Left lung (tissue), 10 donors: Measurements from ENCODE around the gene SQSTM1. TPM values are rescaled to one million over a fixed set of nuclear protein-coding genes. Genes with fewer than 3 reads are reported as not detected.
A peak's percentile ranks its signal among the peaks of the same experiment; 100 is the strongest.

Source experiments
- ATAC-seq: fragments of 200-7000 bp; cut with Tn5 transposase; one replicate; pipeline ENCODE4 v1.9.1; 2020; ENCODE audit warnings: moderate library complexity
- DNase-seq, 4 donors: peaks; one replicate each; pipeline ENCODE4 v3.0.0-alpha.2; 2013 to 2020
- H3K27ac ChIP-seq, 2 donors: fragments of 200-600 bp; sonication (generic) in 1 of 2; one replicate each; pipeline versions ENCODE4 v1.5.0 to v1.8.0; 2020 to 2021
- H3K27me3 ChIP-seq, 2 donors: fragments of 200-600 bp; sonication (generic) in 1 of 2; one replicate each; pipeline versions ENCODE4 v1.5.0 to v1.8.0; 2020 to 2021
- H3K36me3 ChIP-seq, 2 donors: fragments of 200-600 bp; sonication (generic) in 1 of 2; one replicate each; pipeline versions ENCODE4 v1.5.0 to v1.8.0; 2020 to 2021
- H3K4me1 ChIP-seq, 2 donors: fragments of 200-600 bp; one replicate each; pipeline ENCODE4 v1.8.0; 2021
- H3K4me3 ChIP-seq, 2 donors: fragments of 200-600 bp; sonication (generic) in 1 of 2; one replicate each; pipeline versions ENCODE4 v1.5.0 to v1.8.0; 2020 to 2021; ENCODE audit warnings: mild to moderate bottlenecking in 1 of 2
- H3K9me3 ChIP-seq, 2 donors: fragments of 200-600 bp; sonication (generic) in 1 of 2; one replicate each; pipeline versions ENCODE4 v1.5.0 to v1.8.0; 2020 to 2021
- intact Hi-C, 2 donors: fragments of 100-400 bp; cut with DNase I; formaldehyde crosslinking; loops; one replicate each; pipeline versions ENCODE4 v1.11.2 to v1.14.2; 2022
- polyA plus RNA-seq, 6 donors: library from polyadenylated mRNA; unstranded; fragments of 120-200 nt; gene quantifications; one replicate each; pipeline ENCODE4 v1.2.1, GENCODE V29; 2013; ENCODE audit not compliant: insufficient read length in 6 of 6
- total RNA-seq, 2 donors: library from RNA; stranded (reverse); fragmentation: NEBNext Ultra II Directional; extraction: Animal tissue kit (Norgen Biotek cat#: 25700); gene quantifications; one replicate each; pipeline ENCODE4 v1.2.1, GENCODE V29; 2021
- TF ChIP-seq, protein P1 (sequence below), 2 donors: fragments of 200-600 bp; sonication (generic) in 1 of 2; IDR thresholded peaks; one replicate each; pipeline versions ENCODE4 v1.5.0 to v1.8.0; 2021; ENCODE audit warnings: antibody characterized with exemption in 2 of 2
- donor health status: DM: no; HTN: yes; CAD: no.
- donor health status: DM: no; HTN: no; CAD: no.

The SQSTM1 gene
- total and polyA plus RNA-seq, 8 donors, result 78.2 to 637 (median 95.6) TPM

DNA sequence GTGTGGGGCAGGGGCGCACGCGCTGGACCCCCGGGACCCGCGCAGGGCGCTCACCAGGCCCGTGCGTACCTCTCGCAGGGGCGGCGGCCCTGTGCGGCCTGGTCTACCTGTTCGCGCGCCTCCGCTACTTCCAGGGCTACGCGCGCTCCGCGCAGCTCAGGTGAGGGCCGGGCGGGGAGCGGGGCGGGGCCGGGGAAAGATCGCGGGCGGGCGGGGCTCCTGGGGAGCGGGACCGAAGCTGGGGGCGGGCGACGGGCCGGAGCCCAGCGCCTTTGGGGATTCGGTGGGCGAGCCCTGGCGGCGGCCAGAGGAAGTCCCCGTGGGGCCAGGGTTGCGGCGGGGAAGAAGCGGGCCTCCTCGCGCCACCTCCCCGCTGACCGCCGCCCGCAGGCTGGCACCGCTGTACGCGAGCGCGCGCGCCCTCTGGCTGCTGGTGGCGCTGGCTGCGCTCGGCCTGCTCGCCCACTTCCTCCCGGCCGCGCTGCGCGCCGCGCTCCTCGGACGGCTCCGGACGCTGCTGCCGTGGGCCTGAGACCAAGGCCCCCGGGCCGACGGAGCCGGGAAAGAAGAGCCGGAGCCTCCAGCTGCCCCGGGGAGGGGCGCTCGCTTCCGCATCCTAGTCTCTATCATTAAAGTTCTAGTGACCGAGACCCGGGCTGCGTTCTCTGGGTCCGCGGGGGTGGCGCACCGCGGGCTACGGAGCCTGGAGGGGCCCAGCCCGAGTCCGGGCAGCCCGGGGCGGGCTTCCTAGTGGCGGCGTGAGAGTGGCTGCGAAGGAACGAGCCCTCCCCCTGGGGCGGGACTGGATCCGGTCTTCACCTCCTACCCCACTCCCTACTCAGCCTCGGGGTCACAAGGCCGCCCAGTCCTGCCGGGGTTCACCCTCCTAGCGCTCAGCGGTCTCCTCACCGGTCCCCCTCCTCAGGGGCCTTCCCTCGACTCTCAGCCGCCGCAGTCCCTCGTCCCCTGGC, 24.6 kb upstream of the SQSTM1 start:
- intact Hi-C loops, result loop anchor here in 1 of 2 donors (5.0 kb wide), 1 partner anchor 34 kb away; no protein-coding TSS in a partner anchor
- Histone ChIP-seq H3K9me3 (no peaks in the 10 kb centered on the region), H3K4me3 (peak overlapping the region; percentile 65 to 66), H3K27me3 (no peaks in the 10 kb centered on the region), H3K4me1 (peaks cover 37 to 58% of the 10 kb centered on the region in 2 donors), H3K27ac (peak overlapping the region; percentile 83 to 89), H3K36me3 (peaks cover 0 to 43% of the 10 kb centered on the region in 2 donors)
- ATAC-seq (peak; percentile 83), DNase-seq (peak in 3 of 4 donors; percentile 85 to 99 (median 88))
- TF ChIP-seq, protein P1, sequence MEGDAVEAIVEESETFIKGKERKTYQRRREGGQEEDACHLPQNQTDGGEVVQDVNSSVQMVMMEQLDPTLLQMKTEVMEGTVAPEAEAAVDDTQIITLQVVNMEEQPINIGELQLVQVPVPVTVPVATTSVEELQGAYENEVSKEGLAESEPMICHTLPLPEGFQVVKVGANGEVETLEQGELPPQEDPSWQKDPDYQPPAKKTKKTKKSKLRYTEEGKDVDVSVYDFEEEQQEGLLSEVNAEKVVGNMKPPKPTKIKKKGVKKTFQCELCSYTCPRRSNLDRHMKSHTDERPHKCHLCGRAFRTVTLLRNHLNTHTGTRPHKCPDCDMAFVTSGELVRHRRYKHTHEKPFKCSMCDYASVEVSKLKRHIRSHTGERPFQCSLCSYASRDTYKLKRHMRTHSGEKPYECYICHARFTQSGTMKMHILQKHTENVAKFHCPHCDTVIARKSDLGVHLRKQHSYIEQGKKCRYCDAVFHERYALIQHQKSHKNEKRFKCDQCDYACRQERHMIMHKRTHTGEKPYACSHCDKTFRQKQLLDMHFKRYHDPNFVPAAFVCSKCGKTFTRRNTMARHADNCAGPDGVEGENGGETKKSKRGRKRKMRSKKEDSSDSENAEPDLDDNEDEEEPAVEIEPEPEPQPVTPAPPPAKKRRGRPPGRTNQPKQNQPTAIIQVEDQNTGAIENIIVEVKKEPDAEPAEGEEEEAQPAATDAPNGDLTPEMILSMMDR (IDR thresholded peaks at IDR 0.05), result peak; percentile 75 to 87

GRCh38 chr5:179796877-179797608, 23.7 kb upstream of the SQSTM1 start:
- DNase-seq (peak in 1 of 4 donors; percentile 64), ATAC-seq (no peak)
- intact Hi-C loops, result loop anchor here in 1 of 2 donors (5.0 kb wide), 1 partner anchor 35 kb away; no protein-coding TSS in a partner anchor
- Histone ChIP-seq H3K27me3 (no peaks in the 10 kb centered on the region), H3K27ac (peak overlapping the region; percentile 83 to 89), H3K9me3 (no peaks in the 10 kb centered on the region), H3K4me1 (peaks cover 37 to 56% of the 10 kb centered on the region in 2 donors), H3K4me3 (peak overlapping the region in 1 of 2 donors; percentile 65), H3K36me3 (peaks cover 0 to 47% of the 10 kb centered on the region in 2 donors)
- TF ChIP-seq, protein P1 (IDR thresholded peaks at IDR 0.05), result no peak

GRCh38 chr5:179797741-179798140, 23.0 kb upstream of the SQSTM1 start:
- intact Hi-C loops, result loop anchor here in 1 of 2 donors (5.0 kb wide), 1 partner anchor 35 kb away; no protein-coding TSS in a partner anchor
- peaks cover 0 to 47% of the 10 kb centered on the region in 2 donors for H3K36me3 ChIP-seq
- TF ChIP-seq, protein P1 (IDR thresholded peaks at IDR 0.05), result no peak
- peaks cover 30 to 56% of the 10 kb centered on the region in 2 donors for H3K4me1 ChIP-seq
- no peak overlapping the region for H3K4me3 ChIP-seq
- DNase-seq (peak in 1 of 4 donors; percentile 61), ATAC-seq (no peak)
- no peaks in the 10 kb centered on the region for H3K27me3 ChIP-seq
- no peaks in the 10 kb centered on the region for H3K9me3 ChIP-seq
- no peak overlapping the region for H3K27ac ChIP-seq

- intact Hi-C loops, result loop anchor here in 1 of 2 donors (5.0 kb wide), 1 partner anchor 36 kb away; no protein-coding TSS in a partner anchor
- TF ChIP-seq, protein P1 (IDR thresholded peaks at IDR 0.05), result no peak
- DNase-seq (peak in 1 of 4 donors; percentile 58), ATAC-seq (no peak)
- Histone ChIP-seq H3K36me3 (peaks cover 0 to 47% of the 10 kb centered on the region in 2 donors), H3K27ac (no peak overlapping the region), H3K27me3 (no peaks in the 10 kb centered on the region), H3K4me3 (no peak overlapping the region), H3K9me3 (no peaks in the 10 kb centered on the region), H3K4me1 (peaks cover 25 to 56% of the 10 kb centered on the region in 2 donors)
Observed at GRCh38 chr5:179798144-179798770, 22.4 kb upstream of the SQSTM1 start.
